Astrocyte (in vitro differentiated cells and primary cell): ENCODE data around the gene ERCC6L2. TPM values are rescaled to one million over a fixed set of nuclear protein-coding genes. Genes with fewer than 3 reads are reported as not detected.

Source experiments
- DNase-seq: peaks from one replicate; pipeline ENCODE4 v3.0.0-alpha.2; 2010; ENCODE audit warnings: low read depth
- FAIRE-seq: peaks from 2 replicates; lab custom pipeline; 2011; peaks lifted over from hg19 to GRCh38; lab: Jason Lieb, UNC
- H2AFZ ChIP-seq: 2 replicates; pipeline ENCODE4 v1.6.0; 2012; ENCODE audit warnings: low read depth, low read length, inconsistent platforms
- H3K27ac ChIP-seq: 2 replicates; pipeline ENCODE4 v1.5.1; 2011; ENCODE audit warnings: low read depth, low read length, inconsistent platforms
- H3K27me3 ChIP-seq: 2 replicates; pipeline ENCODE4 v1.6.0; 2011; ENCODE audit warnings: low read length, inconsistent platforms; ENCODE audit not compliant: insufficient read depth
- H3K36me3 ChIP-seq: 2 replicates; pipeline ENCODE4 v1.5.1; 2011; ENCODE audit warnings: low read length, inconsistent platforms; ENCODE audit not compliant: insufficient read depth
- H3K4me1 ChIP-seq: 2 replicates; pipeline ENCODE4 v1.5.1; 2011; ENCODE audit warnings: low read length, inconsistent platforms; ENCODE audit not compliant: insufficient read depth
- H3K4me2 ChIP-seq: 2 replicates; pipeline ENCODE4 v1.6.0; 2012; ENCODE audit warnings: low read length, inconsistent platforms
- H3K4me3 ChIP-seq: 2 replicates; pipeline ENCODE4 v1.5.1; 2011; ENCODE audit warnings: low read depth, mild to moderate bottlenecking, low read length, inconsistent platforms; ENCODE audit not compliant: insufficient read depth
- H3K79me2 ChIP-seq: 2 replicates; pipeline ENCODE4 v1.6.0; 2012; ENCODE audit warnings: mild to moderate bottlenecking, low read length, inconsistent platforms; ENCODE audit not compliant: insufficient read depth
- H3K9ac ChIP-seq: 2 replicates; pipeline ENCODE4 v1.6.0; 2012; ENCODE audit warnings: mild to moderate bottlenecking, low read length, inconsistent platforms
- H3K9me3 ChIP-seq: 2 replicates; pipeline ENCODE4 v1.5.1; 2012; ENCODE audit warnings: low read depth, mild to moderate bottlenecking, low read length, inconsistent platforms; ENCODE audit not compliant: insufficient read depth
- H4K20me1 ChIP-seq: 2 replicates; pipeline ENCODE4 v1.6.0; 2012; ENCODE audit warnings: low read length, inconsistent platforms; ENCODE audit not compliant: insufficient read depth
- H3K27ac Mint-ChIP-seq: one replicate; pipeline ENCODE4 v1.8.0; 2021; ENCODE audit warnings: mild to moderate bottlenecking, mixed read lengths; ENCODE audit not compliant: unreplicated experiment
- H3K27me3 Mint-ChIP-seq: one replicate; pipeline ENCODE4 v1.8.0; 2021; ENCODE audit warnings: low read depth, mixed read lengths; ENCODE audit not compliant: unreplicated experiment
- H3K36me3 Mint-ChIP-seq: one replicate; pipeline ENCODE4 v1.8.0; 2021; ENCODE audit warnings: low read depth, mixed read lengths; ENCODE audit not compliant: unreplicated experiment
- H3K4me1 Mint-ChIP-seq: one replicate; pipeline ENCODE4 v1.8.0; 2021; ENCODE audit warnings: low read depth, mixed read lengths; ENCODE audit not compliant: unreplicated experiment
- H3K4me3 Mint-ChIP-seq: one replicate; pipeline ENCODE4 v1.8.0; 2021; ENCODE audit warnings: mild to moderate bottlenecking, moderate library complexity, mixed read lengths; ENCODE audit not compliant: unreplicated experiment
- H3K9me3 Mint-ChIP-seq: one replicate; pipeline ENCODE4 v1.8.0; 2021; ENCODE audit warnings: mild to moderate bottlenecking, mixed read lengths; ENCODE audit not compliant: unreplicated experiment
- CTCF ChIP-seq: IDR thresholded peaks from 2 replicates; pipeline ENCODE4 v1.5.1; 2011; ENCODE audit warnings: low read depth, mild to moderate bottlenecking, inconsistent platforms, low read length, moderate library complexity; ENCODE audit not compliant: insufficient read depth
- EZH2 ChIP-seq: IDR thresholded peaks from 2 replicates; pipeline ENCODE4 v1.6.1; 2012; ENCODE audit warnings: mild to moderate bottlenecking, low read length, inconsistent platforms; ENCODE audit not compliant: insufficient read depth
- total RNA-seq: library from RNA; stranded (reverse); gene quantifications from 2 replicates; pipeline ENCODE4 v1.2.1, GENCODE V29; 2021

Gene ERCC6L2
- total RNA-seq, 1 donor from 2014 or later = 31.9 TPM

DNA sequence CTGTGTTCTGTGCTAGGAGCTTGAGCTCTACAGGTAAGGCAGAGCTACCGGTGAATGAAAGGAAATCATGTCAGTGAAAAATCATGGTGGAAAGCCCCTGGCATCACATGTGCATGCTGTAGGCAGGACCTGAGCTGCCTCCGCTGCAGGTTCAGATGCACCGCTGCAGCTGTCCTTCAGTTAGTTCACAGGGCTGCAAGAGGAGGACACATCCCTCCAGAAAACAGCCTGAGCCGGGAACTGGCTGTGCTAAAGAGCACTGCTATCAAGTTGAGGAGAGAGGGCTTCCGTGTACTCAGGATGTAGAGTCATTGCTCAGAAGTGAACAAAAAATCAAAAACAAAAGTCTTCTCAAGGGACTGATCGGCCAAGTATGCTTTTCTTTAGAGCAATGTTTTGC, 138.6 kb downstream of the ERCC6L2 start:
- no peaks in the 10 kb centered on the region for H3K79me2 ChIP-seq
- Mint-ChIP-seq H3K4me1 (peaks cover 17% of the 10 kb centered on the region), H3K27ac (no peak overlapping the region), H3K36me3 (peaks cover 7% of the 10 kb centered on the region), H3K4me3 (no peak overlapping the region), H3K9me3 (no peaks in the 10 kb centered on the region), H3K27me3 (no peaks in the 10 kb centered on the region)
- no peaks in the 10 kb centered on the region for H3K9me3 ChIP-seq
- TF ChIP-seq EZH2 (no peak), CTCF (no peak)
- FAIRE-seq = no peak
- H3K9ac ChIP-seq = no peak overlapping the region
- no peaks in the 10 kb centered on the region for H3K36me3 ChIP-seq
- peaks cover 11% of the 10 kb centered on the region for H4K20me1 ChIP-seq
- no peak overlapping the region for H3K27ac ChIP-seq
- no peak overlapping the region for H3K4me2 ChIP-seq
- no peak overlapping the region for H2AFZ ChIP-seq
- no peaks in the 10 kb centered on the region for H3K27me3 ChIP-seq
- DNase-seq = no peak
- H3K4me1 ChIP-seq = no peaks in the 10 kb centered on the region
- no peak overlapping the region for H3K4me3 ChIP-seq

GRCh38 chr9:96015876-96016686, 140.6 kb downstream of the ERCC6L2 start:
- Histone ChIP-seq H3K27me3 (peaks cover 11% of the 10 kb centered on the region), H3K9me3 (no peaks in the 10 kb centered on the region), H3K9ac (no peak overlapping the region), H2AFZ (no peak overlapping the region), H3K79me2 (no peaks in the 10 kb centered on the region), H3K4me1 (no peaks in the 10 kb centered on the region), H3K4me2 (no peak overlapping the region), H4K20me1 (no peaks in the 10 kb centered on the region), H3K27ac (no peak overlapping the region), H3K36me3 (no peaks in the 10 kb centered on the region), H3K4me3 (no peak overlapping the region)
- H3K27me3 Mint-ChIP-seq = peaks cover 14% of the 10 kb centered on the region
- no peak overlapping the region for H3K4me3 Mint-ChIP-seq
- TF ChIP-seq CTCF (no peak), EZH2 (no peak)
- FAIRE-seq = peak; percentile 17
- no peak overlapping the region for H3K27ac Mint-ChIP-seq
- H3K4me1 Mint-ChIP-seq = peaks cover 7% of the 10 kb centered on the region
- DNase-seq = peak; percentile 65
- H3K9me3 Mint-ChIP-seq = no peaks in the 10 kb centered on the region
- H3K36me3 Mint-ChIP-seq = peaks cover 5% of the 10 kb centered on the region
